UCSD-AML1 (cell line): ENCODE results near the gene SSBP3.

Source experiments
- DNase-seq: peaks from one replicate; lab custom pipeline; 2025; ENCODE audit not compliant: unreplicated experiment; lab: John Stamatoyannopoulos, UW

SSBP3 gene

DNA sequence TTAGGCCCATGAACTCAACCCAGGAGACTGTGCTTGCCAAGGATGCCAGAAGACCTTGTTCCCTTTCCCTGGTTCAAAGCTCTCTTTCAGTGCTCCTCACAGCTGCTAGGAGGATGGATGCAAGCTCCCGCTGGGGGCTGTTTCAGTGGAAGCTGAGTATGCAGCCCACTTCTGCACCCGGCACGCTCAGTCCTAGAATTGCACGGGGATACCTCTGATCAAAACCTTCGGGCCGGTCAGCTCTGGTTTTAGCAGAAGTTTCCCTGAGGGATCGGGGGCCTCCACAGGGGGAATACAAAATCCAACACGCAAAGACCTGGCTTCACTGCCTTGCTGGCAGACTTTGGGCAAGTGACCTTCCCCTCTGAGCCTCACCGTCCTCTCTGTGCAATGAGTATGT lies 4.2 kb upstream of the SSBP3 start:
- DNase-seq = no peak

DNA sequence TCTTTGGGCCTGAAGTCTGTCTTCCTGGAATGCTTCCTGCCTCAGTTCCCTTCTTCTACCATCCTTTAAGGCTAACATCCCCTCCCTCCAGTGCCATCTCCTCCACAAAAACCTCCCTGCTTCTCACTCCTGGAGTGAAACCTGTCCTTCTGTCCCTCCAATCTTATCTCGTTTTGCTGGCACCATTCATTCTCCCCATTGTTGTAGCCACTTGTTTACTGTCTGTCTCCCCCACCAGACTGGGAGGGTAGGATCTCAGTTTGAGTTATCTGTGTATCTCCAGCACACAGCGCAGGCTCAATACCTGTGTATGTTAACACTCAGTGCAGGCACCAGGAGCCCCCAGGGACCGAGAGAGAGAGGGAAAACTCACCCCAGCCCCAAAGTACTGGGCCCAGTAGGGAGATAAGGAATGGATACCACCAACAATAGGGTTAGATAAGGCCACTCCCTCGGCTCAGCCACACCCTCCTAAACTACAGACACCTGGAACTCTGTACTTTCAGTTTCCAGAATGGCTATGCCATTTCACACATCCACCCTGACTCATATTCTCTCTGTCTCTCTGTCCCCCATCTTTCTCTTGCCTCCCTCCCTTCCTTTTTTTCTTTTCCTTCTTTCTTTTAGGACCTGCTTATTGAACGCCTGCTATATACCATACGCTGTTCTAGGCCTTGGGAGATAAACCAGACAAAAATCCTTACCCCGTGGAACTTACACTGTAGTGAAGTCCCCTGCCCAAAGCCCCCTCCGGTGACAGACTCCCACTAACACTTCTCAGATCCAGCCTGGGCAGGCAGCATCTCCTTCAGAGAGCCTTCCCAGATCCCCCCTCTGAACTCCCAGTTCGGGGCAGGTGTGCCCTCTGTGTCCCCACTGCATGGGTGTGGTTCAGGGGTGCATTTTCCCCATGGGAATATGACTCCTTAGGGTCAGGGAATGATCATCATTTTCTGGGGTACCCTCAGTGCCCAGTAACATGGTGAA lies 3.3 kb upstream of the SSBP3 start:
- DNase-seq = no peak

DNA sequence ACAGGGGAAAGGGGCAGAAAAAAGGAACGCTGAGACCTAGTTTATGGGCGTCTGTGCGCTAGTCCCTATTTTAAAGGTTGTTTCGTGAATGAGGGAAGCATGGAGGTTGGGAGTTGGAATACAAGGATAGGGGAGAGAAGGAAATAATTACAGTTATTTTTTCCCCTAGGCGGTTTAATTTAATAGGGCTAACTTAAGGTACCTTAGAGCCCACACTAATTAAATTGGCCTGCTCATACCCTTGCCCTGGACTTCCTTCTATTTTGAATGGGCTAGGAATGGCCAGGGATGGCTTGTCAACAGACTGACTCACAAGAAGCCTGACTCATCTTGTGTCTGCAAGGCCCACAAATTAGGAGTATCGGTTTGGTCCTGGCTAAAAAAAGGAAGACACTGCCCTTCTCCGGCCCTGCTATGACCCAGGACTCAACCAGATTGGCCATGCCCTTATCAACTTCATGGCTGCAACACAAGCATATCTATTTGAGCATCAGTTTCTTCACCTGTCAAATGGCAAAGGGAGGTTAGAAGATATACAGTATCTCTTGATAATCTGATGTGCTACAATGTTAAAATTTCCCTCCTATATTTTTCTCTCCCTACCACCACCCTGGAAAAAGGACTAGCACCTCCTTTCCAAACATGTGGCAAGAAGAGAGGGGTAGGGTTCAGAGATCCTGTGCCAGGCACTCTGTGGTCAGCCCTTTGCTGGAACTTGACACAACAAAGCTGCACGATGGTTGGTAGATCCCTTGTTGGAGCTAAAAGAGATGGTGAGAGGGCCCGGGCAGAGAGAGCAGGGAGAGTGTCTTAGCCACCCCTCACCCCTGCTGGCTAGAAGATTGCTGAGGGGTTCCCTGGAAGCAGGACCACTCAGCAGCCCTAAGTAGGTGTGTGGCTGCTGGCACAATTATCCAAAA lies 2.2 kb upstream of the SSBP3 start:
- DNase-seq = no peak

- peak; percentile 48 for DNase-seq
Observed at GRCh38 chr1:54407404-54408146, 1.4 kb upstream of the SSBP3 start.

DNA sequence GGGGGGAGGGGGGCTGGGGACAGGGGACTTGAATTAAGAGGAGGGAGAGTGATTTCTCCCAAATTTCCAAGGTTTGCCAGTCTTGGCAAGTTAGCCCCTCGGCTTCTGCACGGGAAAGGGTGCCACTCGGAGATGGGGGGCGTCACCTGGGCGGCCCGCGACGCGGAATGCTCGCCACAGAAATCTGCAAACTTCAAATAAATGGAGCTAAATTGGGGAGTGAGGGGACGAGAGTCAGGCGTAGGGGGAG lies 885 bp upstream of the SSBP3 start:
- DNase-seq = no peak

GRCh38 chr1:54405898-54406293 lies 298 bp downstream of the SSBP3 start:
- no peak for DNase-seq

DNA sequence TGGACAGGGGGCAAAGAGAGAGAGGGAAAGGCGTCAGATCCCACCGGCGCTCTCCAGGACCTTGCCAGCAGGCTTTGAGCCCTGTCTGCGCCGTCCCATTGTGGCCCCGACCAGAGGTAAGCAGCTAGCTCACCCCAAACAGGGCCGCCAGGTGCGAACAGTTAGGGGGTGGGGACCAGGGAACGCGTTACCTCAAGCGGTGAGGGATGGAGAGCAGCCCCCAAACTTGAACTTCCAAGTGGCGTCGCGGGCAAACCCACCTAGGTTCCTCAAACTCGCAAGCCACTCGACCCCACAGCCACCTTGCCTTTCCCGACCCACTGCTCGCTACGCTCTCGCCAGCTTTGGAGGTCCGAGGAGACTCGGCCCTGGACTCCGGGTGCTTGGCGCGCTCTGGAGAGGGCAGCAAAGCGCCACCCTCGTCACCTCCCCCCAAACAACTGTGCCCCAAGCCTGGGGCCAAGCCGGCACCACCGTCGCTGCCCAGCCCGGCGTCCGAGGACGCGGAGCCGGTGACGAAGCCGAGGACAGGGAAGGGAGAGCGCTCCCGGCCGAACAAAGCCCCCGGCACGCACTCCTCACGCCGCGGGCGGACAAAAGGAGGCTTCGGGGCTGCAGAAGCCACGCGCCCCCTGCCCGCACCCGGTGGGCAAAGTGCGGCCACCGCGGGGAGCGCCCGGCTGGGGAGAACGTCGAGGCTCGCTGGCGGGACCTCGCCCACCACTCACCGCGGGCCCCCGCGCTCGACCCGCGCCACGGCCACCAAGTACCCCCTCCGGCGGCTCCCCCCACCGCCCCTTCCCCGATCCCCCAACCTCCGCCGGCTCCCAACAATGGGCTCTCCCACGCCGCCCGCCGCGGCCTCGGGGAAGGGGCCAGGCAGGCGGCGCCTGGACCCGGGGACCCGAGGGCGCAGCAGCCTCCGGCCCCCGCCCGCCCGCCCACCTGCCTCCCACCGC lies 976 bp downstream of the SSBP3 start:
- no peak for DNase-seq

DNA sequence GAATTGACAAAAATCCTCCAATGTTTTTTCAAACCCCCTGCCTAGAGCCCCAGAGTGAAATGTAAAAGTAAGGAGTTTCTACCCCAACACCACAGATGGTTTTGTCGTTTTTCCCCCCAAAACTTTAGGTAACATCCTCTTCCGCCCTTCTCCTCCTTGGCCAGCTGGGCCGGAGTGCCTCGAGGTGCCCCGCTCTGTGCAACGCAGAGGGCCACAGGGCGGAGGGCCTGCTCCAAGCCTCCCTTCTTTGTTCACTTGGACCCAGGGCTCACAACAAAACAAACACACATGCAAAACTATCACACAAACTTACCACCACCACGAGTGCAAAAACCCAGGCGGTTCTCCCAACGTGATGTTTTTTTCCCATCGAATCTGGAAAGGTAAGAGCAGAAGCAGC lies 1.9 kb downstream of the SSBP3 start:
- no peak for DNase-seq

DNA sequence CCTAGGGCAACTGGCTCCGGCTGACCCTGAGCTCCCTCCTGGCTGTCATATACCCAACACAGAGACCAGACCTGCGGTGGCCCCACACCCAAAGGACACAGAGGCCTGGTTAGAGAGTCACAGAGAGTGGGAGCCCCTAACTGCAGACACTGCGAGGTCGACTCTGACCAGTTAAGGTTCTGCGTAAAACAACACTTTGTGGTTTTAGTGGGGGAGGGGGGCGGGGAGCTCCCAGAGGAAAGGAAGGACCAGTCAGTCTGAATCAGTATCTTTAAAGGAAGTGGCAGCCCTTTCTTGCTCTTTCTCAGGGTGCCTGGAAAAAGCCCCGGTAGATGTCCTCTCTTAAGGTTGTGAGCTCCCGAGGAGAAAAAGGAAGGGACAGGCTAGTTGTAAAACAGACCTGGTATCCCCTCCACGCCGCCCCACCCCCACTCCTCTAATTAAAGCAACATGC lies 2.4 kb downstream of the SSBP3 start:
- peak; percentile 69 for DNase-seq

DNA sequence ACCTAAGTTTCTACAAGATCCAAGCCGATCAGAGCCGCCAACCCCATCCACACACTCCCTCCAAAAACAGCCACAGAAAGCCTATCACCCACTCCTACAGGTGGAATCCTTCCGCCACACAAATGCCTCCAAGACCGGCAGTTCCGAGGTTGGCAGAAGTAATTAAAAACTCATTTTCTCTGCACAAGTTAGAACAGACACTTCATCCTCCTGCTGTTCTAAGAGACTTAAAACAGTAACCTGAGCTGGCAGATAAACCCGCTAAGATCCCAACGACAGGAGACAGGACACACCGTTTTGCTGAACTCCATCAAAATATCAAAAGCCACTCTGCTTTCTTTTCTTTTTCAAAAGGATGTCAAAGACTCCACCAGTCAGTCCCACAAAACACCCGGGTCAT lies 2.8 kb downstream of the SSBP3 start:
- no peak for DNase-seq

GRCh38 chr1:54402896-54403295 lies 3.3 kb downstream of the SSBP3 start:
- DNase-seq = no peak

DNA sequence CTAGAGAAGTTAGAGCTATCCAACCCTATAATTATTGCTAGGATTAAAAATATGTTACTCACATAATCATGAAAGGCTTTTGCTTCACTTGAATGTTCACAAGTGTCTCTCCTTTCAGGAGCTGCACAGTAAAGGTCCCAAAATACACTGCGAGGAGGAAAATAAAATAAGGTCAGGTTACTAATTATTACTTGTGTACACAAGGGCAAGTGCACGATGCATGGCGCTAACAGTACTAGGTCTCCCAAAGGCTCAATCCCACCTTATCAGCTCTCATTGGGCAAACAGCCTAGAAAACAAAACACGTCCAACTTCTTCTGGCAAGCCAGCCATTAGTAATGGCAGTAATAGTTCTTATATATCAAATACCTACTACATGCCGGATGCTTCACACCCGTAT lies 4.4 kb downstream of the SSBP3 start:
- no peak for DNase-seq

DNA sequence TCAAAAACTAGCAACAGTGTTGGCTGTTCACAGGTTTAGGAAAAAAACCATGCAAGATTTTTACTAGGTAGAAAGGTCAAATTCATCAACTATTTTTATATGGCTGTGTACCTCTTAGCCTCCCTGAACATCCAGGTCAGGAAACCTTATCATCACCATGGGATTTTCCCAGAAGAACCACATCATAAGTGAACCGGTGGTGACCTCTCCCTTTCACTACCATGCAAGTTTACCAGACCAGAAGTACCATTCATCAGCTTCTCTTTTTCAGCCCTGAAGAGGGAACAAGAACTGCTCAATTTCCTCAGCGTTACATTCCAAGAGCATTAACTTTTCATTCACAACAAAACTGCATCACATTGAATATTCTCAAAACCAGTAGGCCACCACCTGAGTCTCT lies 5.9 kb downstream of the SSBP3 start:
- DNase-seq = no peak

DNA sequence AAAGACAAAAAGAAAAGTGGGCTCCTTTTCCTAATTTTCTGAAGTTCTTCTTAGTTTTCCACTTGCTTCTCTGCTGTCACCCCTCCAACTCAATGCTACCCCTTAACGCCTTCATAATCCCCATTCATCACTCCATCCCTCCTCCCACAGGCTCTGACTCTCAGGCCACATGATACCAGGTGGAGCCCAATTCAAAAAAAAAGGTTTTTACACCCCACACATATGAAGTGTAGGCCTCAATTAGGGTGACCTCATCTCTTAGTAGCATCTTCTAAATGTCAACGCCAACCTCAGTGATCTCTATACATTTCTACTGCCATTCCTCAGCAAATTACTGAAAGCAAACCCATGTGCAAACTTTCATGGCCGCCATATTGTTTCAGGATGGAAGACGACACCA lies 6.4 kb downstream of the SSBP3 start:
- DNase-seq = no peak

DNA sequence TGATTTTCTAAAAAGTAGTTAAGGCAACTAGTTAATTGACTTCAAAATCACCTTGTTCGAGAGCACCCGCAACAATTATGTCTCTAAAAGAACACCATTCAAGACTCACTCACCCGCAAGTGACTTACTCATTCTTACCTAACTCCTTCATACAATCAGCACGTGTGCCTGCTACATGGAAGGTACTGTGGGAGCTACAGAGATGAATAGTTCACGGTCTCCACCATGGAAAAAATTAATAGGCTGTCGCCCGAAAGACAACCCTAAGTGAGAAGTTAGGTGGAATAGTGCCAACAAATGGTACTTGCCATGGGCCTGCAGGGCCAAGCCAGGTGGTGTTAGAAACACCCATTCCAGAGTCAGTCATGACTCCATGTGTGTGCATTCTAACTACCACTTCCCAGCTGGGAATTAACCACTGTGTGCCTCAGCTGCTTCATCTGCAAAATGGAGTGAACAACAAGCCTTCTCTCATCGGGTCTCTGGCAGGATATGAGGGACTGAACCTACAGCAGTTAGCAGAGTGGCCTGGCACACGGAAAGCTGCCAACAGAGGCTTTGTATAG lies 7.1 kb downstream of the SSBP3 start:
- DNase-seq = no peak

- DNase-seq = no peak
Observed at GRCh38 chr1:54397980-54398379, 8.2 kb downstream of the SSBP3 start.

GRCh38 chr1:54397090-54397591 lies 9.1 kb downstream of the SSBP3 start:
- DNase-seq = no peak

DNA sequence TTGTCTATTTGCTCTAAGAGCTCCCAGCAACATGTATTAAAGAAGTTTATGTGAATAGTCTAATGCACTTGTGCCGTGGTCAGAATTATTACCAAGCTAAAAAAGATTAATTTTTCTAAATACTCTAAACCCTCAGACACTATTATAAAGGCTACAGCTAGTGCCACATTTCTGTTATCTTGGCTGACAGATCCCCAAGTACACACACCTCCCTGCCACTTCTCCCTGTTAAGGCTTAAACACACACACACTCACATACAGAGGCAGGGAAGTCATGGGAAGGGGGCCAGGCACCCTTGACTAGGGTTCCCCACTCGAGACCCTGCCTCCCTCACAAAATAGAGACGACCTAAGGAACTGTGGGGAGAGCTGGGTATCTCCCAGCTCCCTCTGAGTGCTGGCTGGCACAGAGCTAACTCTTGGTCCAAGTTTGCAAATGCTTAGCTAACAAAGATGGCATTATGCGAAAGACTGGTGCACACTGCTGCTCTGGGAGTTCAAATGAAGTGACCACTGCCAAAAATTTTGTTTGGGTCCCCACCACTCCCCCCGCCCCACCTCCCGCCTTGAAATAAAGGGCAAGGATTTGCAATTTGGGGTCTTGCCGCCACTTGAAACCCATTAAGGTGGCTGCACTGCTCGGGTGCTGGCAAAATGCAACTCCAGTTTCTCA lies 9.8 kb downstream of the SSBP3 start:
- no peak for DNase-seq

GRCh38 chr1:54395281-54395934 lies 10.8 kb downstream of the SSBP3 start:
- no peak for DNase-seq
